HepG2 (cell line): ENCODE measurements around the gene OGG1. TPM values are rescaled to one million over a fixed set of nuclear protein-coding genes. Genes with fewer than 3 reads are reported as not detected.

Experiments
- MYC ChIP-seq: sonication (generic); formaldehyde crosslinking; IDR thresholded peaks from 2 replicates; pipeline ENCODE4 v1.9.0; 2021; ENCODE audit warnings: missing genetic modification reagents, borderline replicate concordance
- NFKB2 ChIP-seq: sonication (generic); formaldehyde crosslinking; IDR thresholded peaks from 2 replicates; pipeline ENCODE4 v1.4.0; 2020; ENCODE audit warnings: missing genetic modification reagents, borderline replicate concordance
- POLR2G ChIP-seq: fragments of 200-400 bp; formaldehyde crosslinking; IDR thresholded peaks from 2 replicates; pipeline ENCODE4 v1.6.1; 2018; ENCODE audit warnings: mild to moderate bottlenecking, low read depth, low read length, moderate library complexity
- SMARCC2 ChIP-seq: fragments of 450-650 bp; IDR thresholded peaks from 2 replicates; pipeline ENCODE4 v1.6.1; 2017; ENCODE audit warnings: antibody characterized with exemption, mild to moderate bottlenecking
- SP1 ChIP-seq, 2 experiments: fragments of 450-650 bp in 1 of 2; sonication (generic) in 1 of 2; formaldehyde crosslinking in 1 of 2; IDR thresholded peaks; 2 replicates each; pipeline versions ENCODE4 v1.4.0 to v1.6.1; 2016 to 2020; ENCODE audit warnings: missing genetic modification reagents in 1 of 2
- ZBTB21 ChIP-seq: sonication (generic); formaldehyde crosslinking; IDR thresholded peaks from 2 replicates; pipeline ENCODE4 v1.4.0; 2020; ENCODE audit warnings: missing genetic modification reagents
- ZFP1 ChIP-seq: IDR thresholded peaks from 2 replicates; pipeline ENCODE4 v1.6.1; 2016
- ZFYVE20 ChIP-seq: sonication (generic); formaldehyde crosslinking; IDR thresholded peaks from 2 replicates; pipeline ENCODE4 v1.8.0; 2023; ENCODE audit warnings: low read depth, mild to moderate bottlenecking, moderate library complexity, missing genetic modification reagents, borderline replicate concordance
- ZNF737 ChIP-seq: sonication (generic); formaldehyde crosslinking; IDR thresholded peaks from 2 replicates; pipeline ENCODE4 v1.5.0; 2020; ENCODE audit warnings: missing genetic modification reagents, mild to moderate bottlenecking, borderline replicate concordance
- ZNF879 ChIP-seq: sonication (generic); formaldehyde crosslinking; IDR thresholded peaks from 2 replicates; pipeline ENCODE4 v1.8.1; 2023; ENCODE audit warnings: missing genetic modification reagents
- polyA plus RNA-seq, 8 experiments: library from polyadenylated mRNA; depleted of rRNA in 3 of 8; stranded (reverse) in 7 of 8; unstranded in 1 of 8; fragments of >200 nt; fragmentation: Illumina TruSeq in 4 of 8; extraction: Trizol in 4 of 8; gene quantifications; 2 replicates each; pipeline versions ENCODE4 v1.2.1 to v1.2.3, GENCODE V29; 2011 to 2016; ENCODE audit warnings: low read depth in 4 of 8, missing spikeins in 1 of 8, mixed read lengths in 1 of 8; ENCODE audit not compliant: insufficient read depth in 1 of 8
- total RNA-seq, 5 experiments: library from RNA; depleted of rRNA; stranded (reverse); fragments of >200 nt; fragmentation: Illumina TruSeq; extraction: Trizol; gene quantifications; 2 replicates each; pipeline ENCODE4 v1.2.3, GENCODE V29; 2016; ENCODE audit warnings: low read depth in 1 of 5
- TF ChIP-seq, protein P1 (sequence below): sonication (generic); formaldehyde crosslinking; IDR thresholded peaks from 2 replicates; pipeline ENCODE4 v1.4.0; 2020; ENCODE audit warnings: missing genetic modification reagents
- TF ChIP-seq, protein P2 (sequence below): IDR thresholded peaks from 2 replicates; pipeline ENCODE4 v1.6.1; 2018; ENCODE audit warnings: missing genetic modification reagents
- TF ChIP-seq, protein P3 (sequence below): conservative IDR thresholded peaks from 2 replicates; pipeline ENCODE4 v1.6.1; 2018; ENCODE audit warnings: missing genetic modification reagents
- TF ChIP-seq, protein P4 (sequence below): sonication (generic); formaldehyde crosslinking; IDR thresholded peaks from 2 replicates; pipeline ENCODE4 v1.4.0; 2020; ENCODE audit warnings: mild to moderate bottlenecking, missing genetic modification reagents, borderline replicate concordance

Gene OGG1
- total and polyA plus RNA-seq, 2 of the 13 experiments (the other 11 are each of a cell fraction or from before 2014, with no cell fraction given), result 28.7 to 33.2 TPM

DNA sequence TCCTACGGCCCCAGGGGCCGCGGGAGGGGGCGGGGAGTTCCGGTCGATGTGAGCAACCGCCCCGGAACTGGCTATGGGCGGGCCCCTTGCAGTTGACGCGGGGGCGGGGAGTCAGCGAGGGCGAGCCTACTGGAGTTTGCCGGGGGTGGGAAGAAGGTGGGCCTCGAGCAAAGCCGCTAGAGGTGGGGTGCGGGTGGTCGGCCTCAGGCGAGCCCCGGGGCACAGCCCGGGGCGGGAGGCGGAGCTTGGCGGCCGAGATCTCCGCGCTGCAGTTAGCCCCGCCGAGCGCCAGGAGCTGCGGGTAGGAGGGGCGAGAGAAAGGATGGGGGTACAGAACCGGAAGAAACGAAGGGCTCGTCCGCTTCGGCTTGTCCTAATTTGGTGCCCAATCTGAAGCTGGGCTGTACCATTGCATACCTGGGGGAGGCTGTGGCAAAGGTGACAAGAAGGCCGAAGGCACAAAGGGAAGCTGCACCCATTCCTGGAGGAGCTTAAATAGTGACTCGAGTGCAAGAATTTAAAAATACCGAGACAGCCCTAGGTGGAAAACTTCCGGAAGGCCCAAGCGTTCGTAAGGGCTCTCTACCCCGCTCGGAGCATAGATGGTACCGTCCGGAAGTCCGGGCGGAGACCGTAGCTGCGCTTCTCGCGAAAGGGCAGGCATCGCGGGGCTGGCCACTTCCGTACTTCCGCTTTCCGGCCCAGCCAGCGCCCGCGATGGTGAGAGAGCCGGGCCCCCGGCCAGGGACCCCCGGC is 42.8 kb downstream of the OGG1 start, which contains the start of the genes ARPC4 and TADA3 (continued):
- TF ChIP-seq, protein P1, sequence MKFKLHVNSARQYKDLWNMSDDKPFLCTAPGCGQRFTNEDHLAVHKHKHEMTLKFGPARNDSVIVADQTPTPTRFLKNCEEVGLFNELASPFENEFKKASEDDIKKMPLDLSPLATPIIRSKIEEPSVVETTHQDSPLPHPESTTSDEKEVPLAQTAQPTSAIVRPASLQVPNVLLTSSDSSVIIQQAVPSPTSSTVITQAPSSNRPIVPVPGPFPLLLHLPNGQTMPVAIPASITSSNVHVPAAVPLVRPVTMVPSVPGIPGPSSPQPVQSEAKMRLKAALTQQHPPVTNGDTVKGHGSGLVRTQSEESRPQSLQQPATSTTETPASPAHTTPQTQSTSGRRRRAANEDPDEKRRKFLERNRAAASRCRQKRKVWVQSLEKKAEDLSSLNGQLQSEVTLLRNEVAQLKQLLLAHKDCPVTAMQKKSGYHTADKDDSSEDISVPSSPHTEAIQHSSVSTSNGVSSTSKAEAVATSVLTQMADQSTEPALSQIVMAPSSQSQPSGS (CRISPR knock-in tag), result no peak
- TF ChIP-seq SP1 (IDR thresholded peaks at IDR 0.05) (no peak), SP1 (CRISPR knock-in tag; IDR thresholded peaks at IDR 0.05) (peak; percentile 27; the same call in 1 of the 2 replicates), ZNF737 (CRISPR knock-in tag) (no peak), POLR2G (peak; percentile 82), SMARCC2 (no peak), ZBTB21 (CRISPR knock-in tag) (no peak), ZFYVE20 (CRISPR knock-in tag) (no peak), MYC (CRISPR knock-in tag) (peak; percentile 60; the same call in 1 of the 2 replicates), ZNF879 (CRISPR knock-in tag) (no peak), ZFP1 (CRISPR knock-in tag) (no peak), NFKB2 (CRISPR knock-in tag) (no peak)
- TF ChIP-seq, protein P2, sequence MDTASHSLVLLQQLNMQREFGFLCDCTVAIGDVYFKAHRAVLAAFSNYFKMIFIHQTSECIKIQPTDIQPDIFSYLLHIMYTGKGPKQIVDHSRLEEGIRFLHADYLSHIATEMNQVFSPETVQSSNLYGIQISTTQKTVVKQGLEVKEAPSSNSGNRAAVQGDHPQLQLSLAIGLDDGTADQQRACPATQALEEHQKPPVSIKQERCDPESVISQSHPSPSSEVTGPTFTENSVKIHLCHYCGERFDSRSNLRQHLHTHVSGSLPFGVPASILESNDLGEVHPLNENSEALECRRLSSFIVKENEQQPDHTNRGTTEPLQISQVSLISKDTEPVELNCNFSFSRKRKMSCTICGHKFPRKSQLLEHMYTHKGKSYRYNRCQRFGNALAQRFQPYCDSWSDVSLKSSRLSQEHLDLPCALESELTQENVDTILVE (CRISPR knock-in tag), result no peak; the same call in none of the 2 replicates
- TF ChIP-seq, protein P3, sequence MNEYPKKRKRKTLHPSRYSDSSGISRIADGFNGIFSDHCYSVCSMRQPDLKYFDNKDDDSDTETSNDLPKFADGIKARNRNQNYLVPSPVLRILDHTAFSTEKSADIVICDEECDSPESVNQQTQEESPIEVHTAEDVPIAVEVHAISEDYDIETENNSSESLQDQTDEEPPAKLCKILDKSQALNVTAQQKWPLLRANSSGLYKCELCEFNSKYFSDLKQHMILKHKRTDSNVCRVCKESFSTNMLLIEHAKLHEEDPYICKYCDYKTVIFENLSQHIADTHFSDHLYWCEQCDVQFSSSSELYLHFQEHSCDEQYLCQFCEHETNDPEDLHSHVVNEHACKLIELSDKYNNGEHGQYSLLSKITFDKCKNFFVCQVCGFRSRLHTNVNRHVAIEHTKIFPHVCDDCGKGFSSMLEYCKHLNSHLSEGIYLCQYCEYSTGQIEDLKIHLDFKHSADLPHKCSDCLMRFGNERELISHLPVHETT (CRISPR knock-in tag), result peak; percentile 38; the same call in 1 of the 2 replicates
- TF ChIP-seq, protein P4, sequence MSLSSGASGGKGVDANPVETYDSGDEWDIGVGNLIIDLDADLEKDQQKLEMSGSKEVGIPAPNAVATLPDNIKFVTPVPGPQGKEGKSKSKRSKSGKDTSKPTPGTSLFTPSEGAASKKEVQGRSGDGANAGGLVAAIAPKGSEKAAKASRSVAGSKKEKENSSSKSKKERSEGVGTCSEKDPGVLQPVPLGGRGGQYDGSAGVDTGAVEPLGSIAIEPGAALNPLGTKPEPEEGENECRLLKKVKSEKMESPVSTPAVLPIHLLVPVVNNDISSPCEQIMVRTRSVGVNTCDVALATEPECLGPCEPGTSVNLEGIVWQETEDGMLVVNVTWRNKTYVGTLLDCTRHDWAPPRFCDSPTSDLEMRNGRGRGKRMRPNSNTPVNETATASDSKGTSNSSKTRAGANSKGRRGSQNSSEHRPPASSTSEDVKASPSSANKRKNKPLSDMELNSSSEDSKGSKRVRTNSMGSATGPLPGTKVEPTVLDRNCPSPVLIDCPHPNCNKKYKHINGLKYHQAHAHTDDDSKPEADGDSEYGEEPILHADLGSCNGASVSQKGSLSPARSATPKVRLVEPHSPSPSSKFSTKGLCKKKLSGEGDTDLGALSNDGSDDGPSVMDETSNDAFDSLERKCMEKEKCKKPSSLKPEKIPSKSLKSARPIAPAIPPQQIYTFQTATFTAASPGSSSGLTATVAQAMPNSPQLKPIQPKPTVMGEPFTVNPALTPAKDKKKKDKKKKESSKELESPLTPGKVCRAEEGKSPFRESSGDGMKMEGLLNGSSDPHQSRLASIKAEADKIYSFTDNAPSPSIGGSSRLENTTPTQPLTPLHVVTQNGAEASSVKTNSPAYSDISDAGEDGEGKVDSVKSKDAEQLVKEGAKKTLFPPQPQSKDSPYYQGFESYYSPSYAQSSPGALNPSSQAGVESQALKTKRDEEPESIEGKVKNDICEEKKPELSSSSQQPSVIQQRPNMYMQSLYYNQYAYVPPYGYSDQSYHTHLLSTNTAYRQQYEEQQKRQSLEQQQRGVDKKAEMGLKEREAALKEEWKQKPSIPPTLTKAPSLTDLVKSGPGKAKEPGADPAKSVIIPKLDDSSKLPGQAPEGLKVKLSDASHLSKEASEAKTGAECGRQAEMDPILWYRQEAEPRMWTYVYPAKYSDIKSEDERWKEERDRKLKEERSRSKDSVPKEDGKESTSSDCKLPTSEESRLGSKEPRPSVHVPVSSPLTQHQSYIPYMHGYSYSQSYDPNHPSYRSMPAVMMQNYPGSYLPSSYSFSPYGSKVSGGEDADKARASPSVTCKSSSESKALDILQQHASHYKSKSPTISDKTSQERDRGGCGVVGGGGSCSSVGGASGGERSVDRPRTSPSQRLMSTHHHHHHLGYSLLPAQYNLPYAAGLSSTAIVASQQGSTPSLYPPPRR, result 0 out of 2 replicates have a peak, but pooled peaks have one; percentile 44
